Thyroid gland (tissue), 4 donors: ENCODE results near the gene EDNRA.

Experiments used
- CTCF ChIP-seq, 6 experiments: fragments of 200-600 bp in 3 of 6; fragments of 450-650 bp in 3 of 6; sonication (generic) in 3 of 6; IDR thresholded peaks; one replicate each; pipeline ENCODE4 v1.5.1; 2016 to 2019; ENCODE audit warnings: antibody characterized with exemption in 6 of 6, mild to moderate bottlenecking in 2 of 6, inconsistent platforms in 1 of 6, moderate library complexity in 1 of 6
- POLR2A ChIP-seq, 2 donors: fragments of 450-650 bp; IDR thresholded peaks; one replicate each; pipeline ENCODE4 v1.6.1; 2017; ENCODE audit warnings: antibody characterized with exemption in 2 of 2, mild to moderate bottlenecking in 2 of 2, moderate library complexity in 1 of 2

- TF ChIP-seq CTCF (IDR thresholded peaks at IDR 0.05) = no peak
- TF ChIP-seq POLR2A (IDR thresholded peaks at IDR 0.05) = no peak
Measured at GRCh38 chr4:147582386-147583060, 101.6 kb downstream of the EDNRA start.
